Stimulated activated naive CD4-positive, alpha-beta T cell treated with Interleukin-2 at 50 U/mL for 16 hours (primary cell): Measurements from ENCODE around the gene VTCN1.
"Not testable (repeated sequence)": the region's sequence is repeated elsewhere in the genome, so short reads cannot be mapped to it uniquely, and the experiment has no call there.

Source experiments
- DNase-seq: peaks from one replicate; lab custom pipeline; 2025; lab: John Stamatoyannopoulos, UW

Gene VTCN1

DNA sequence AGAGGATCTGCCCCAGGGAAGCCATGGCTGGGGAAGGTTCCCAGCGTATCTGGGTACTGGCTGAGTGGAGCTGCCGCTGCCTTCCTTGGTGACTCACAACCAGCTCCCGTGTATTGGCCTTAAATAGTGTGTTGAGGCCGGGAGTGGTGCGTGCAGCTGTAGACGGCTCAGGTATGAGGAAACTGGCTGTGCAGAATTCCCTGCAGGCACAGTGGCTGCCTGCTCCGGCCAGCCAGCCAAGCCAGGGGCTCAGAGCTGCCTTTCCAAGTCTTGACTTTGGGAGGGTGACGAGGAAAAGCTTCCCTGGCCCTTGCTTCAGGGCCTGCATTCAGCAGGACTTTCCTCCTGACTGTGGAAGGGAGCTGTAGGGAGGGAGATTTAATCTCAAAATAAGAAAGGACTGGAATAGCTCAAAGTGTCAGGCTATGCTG lies at the start of gene VTCN1:
Gene VTCN1, minus strand, starts transcription at position 97 of the 431 bp plus-strand sequence. Its CDS starts 72 bp downstream, at position 25.
- no peak for DNase-seq

- no peak for DNase-seq
These were observed 48.1 kb upstream of the VTCN1 start for GRCh38 chr1:117258791-117259190.

DNA sequence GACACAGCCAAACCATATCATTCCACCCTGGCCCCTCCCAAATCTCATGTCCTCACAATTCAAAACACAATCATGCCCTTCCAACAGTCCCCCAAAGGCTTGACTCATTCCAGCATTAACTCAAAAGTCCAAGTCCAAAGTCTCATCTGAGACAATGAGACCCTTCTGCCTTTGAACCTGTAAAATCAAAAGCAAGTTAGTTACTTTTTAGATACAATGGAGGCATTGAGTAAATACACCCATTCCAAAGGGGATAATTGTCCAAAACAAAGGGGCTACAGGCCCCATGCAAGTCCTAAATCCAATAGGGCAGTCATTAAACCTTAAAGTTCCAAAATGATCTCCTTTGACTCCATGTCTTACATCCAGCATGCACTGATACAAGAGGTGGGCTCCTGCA lies 47.3 kb upstream of the VTCN1 start:
- not testable (repeated sequence) for DNase-seq

- no peak for DNase-seq
These were observed 46.6 kb upstream of the VTCN1 start for GRCh38 chr1:117257291-117257690.

DNA sequence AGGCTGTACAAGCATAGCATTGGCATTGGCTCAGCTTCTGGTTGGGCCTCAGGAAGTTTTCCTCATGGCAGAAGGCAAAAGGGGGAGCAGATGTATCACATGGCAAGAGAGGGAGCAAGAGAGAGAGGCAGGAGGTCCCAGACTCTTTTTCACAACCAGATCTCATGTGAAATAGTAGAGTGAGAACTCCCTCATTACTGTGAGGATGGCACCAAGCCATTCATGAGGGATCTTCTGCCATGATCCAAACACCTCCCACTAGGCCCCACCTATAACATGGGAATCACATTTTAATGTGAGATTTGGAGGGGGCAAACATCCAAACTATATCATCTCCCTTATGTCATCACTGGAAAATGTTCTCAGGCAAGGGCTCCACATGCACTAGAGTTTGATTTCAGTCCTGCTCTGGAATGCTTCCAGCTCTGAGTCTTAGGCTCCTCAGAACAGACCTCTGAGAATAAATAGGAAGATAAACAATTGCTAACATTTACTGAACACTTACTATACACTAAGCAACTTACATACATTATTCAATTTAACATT lies 39.4 kb upstream of the VTCN1 start:
- no peak for DNase-seq

DNA sequence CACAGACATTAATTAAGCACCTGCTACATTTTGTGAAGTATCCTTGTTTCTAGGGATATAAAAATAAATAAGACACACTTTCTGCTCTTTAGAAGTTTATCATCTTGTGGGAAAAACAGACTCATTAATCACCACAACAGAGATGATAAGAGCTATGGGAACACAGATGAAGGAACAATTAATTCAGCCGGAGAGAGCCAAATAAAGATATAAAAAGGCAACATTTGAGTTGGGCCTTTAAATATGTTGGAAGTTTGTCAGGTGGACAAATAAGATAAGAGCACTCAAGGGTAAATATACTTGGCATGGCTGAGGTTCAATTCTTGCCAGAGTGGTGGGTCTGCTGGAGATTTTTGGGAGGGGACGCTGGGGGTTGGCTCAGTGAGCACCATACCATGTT lies 34.2 kb upstream of the VTCN1 start:
- DNase-seq = no peak

GRCh38 chr1:117244306-117244705 lies 33.6 kb upstream of the VTCN1 start:
- DNase-seq = no peak

DNA sequence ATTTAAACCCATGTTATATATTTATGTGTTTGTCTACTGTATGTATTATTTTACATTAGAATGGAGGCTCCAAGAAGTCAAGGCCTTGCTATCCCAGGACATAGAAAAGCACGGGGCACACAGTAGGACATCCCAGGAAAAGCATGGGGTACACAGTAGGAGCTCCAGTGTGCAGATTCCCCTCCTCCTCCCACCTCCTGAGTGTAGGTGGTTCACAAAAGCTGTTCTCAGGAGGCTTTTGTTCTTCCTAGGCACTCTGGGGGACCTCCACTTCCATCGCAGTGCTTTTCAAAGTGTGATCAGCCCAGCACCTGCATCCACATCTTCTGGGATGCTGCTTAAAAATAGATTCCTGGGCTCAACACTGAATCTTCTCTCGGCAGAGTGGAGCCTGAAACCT lies 30.8 kb upstream of the VTCN1 start:
- DNase-seq = no peak

DNA sequence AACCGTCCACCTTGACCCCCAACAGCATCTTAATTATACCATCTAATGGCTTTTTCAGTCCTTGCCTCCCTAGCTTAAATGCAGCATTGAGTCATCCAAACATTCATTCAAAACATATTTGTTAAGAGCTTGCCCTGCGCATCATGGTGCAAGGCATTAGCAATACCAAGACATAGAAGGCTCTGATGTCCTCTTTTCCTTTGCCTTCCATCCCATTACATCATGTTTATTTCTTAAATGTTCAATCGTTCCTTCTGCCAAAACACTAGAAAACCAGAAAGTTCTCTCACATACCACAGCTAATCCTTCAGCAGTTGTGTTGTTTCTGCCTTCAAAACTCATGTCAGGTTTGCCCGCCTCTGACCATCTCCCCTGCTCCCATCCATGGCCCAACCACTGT lies 29.8 kb upstream of the VTCN1 start:
- no peak for DNase-seq

GRCh38 chr1:117239467-117239866 lies 28.7 kb upstream of the VTCN1 start:
- DNase-seq = no peak

DNA sequence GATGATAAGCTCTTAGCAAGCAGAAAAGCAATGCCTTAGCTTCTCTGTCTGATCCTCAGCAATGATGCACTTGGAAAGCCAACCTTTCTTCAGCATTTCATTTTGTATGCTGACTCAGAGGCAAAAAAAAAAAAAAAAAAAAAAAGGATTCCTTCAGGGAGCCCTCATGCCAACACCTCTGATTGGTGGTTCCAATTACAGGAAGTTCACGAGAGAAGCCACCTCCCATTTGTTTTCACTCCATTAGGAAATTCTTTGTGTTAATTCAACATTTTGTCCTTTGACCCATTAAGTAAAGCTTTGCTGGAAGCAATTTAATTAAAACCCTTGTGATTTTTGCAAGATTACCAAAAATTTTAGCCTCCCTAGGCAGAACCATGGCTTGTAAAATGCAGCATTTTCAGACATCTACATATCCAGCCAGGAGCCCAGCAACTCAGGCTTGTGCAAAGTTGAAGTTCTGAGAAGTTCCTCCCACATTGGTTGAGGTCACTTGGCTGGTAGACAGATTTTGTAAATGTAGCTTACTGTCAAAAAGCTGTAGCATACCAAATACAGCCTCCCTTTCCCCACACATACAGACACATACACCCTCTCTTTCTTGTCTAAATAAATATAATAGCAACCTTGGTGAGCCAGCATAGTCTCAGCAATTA lies 27.1 kb upstream of the VTCN1 start:
- DNase-seq = no peak

DNA sequence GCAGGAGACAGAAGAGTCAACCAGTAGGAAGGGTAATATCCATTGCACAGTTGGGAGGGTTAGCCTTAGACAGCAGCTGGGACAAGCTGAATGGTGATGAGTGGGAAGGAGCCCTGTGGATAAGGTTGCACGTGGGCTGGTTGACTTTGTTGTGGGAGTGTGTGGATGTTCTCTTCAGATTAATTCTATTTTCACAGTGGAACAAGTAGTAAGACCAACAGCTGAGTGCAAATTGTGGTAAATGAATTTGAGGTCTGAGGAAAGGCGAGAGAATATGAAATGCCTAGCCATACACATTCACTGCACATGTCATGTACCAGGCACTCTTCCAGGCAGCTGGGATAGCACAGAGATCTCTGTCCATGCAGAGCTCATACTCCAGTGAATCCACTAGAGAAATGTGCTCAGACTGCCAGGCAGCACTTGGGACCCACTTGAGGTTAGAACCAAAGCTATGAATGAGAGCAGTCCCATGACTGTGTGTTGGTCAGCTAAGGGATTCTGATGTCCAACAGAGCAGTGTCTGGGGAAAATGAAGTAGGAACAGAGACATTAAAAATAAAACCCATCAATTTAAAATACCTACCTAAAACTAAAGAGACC lies 25.2 kb upstream of the VTCN1 start:
- no peak for DNase-seq

GRCh38 chr1:117232531-117232930 lies 21.8 kb upstream of the VTCN1 start:
- DNase-seq = no peak

GRCh38 chr1:117231748-117232373 lies 21.1 kb upstream of the VTCN1 start:
- no peak for DNase-seq

GRCh38 chr1:117231312-117231711 lies 20.6 kb upstream of the VTCN1 start:
- DNase-seq = no peak

DNA sequence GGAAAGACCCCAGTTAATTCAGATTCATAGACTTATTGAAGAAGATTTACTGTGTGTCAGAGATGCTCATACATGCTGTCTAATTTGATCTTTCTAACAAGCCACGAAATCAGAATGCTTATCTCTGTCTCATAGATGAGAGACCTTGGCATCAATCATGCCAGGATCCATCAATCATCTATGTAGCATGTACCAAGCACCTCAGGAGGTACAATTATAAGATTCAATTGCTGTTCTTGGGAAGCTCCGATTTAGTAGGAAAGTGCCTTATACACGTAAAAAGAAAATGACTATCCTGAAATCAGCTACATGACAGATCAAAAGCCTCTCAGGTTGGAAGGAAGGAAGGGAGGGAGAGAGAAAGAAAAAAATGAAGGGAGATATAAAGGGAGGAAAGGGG lies 18.5 kb upstream of the VTCN1 start:
- no peak for DNase-seq

DNA sequence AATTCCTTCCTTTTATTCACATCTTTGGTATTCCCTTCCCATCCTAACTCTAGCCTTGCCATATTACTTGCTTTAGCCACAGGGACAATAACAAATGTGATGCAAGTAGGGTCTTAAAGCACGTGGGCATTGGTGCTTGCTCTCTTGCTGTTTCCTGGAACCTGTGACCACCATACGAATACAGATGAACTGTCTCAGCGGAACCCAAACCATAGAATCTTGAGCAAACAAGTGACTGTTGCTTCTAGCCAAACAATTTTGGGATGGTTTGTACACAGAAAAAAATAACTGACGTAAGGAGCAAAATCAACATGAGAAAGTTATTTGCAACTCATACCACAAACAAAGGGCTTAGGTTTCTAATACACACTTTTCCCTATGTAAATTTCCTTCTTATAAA lies 15.2 kb upstream of the VTCN1 start:
- DNase-seq = no peak

GRCh38 chr1:117216718-117217117 lies 6.0 kb upstream of the VTCN1 start:
- DNase-seq = no peak

- no peak for DNase-seq
These were observed 5.2 kb upstream of the VTCN1 start for GRCh38 chr1:117215733-117216462.

DNA sequence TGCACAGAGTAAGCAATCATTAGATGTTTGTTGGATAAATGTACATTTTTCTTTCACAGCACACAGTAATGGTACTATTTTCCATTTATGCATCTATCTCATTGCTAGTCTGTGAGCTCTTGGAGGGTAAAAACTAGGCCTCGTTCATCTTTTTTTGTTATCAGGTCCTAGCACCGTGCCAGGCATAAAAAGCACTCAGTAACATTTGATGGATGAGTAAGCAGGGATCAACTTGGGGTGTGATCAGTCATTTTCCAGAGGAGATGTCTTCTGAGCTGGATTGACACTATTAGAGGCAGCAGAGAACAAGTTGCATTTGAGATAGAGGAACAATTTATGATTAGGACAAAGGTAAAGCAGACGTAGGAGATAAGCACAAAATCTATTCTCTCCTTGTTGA lies 4.3 kb upstream of the VTCN1 start:
- DNase-seq = no peak

- DNase-seq = no peak
These were observed 2.3 kb upstream of the VTCN1 start for GRCh38 chr1:117213046-117213445.

GRCh38 chr1:117210386-117210785 lies 341 bp downstream of the VTCN1 start:
- no peak for DNase-seq

- DNase-seq = no peak
These were observed 1.6 kb downstream of the VTCN1 start for GRCh38 chr1:117209094-117209493.
